ENCODE data around the gene NME7. TPM values are rescaled to one million over a fixed set of nuclear protein-coding genes. Genes with fewer than 3 reads are reported as not detected.
A peak's percentile ranks its signal among the peaks of the same experiment; 100 is the strongest.

Gene NME7
- total RNA-seq, 1 experiment from 2014 or later: 9.0 TPM

GRCh38 chr1:169103002-169103401 is 264.6 kb downstream of the NME7 start:
- Histone ChIP-seq H3K4me1 (peaks cover 68% of the 10 kb centered on the region), H3K36me3 (ENCODE audit: control insufficient read depth, insufficient read depth, low read length) (no peaks in the 10 kb centered on the region; the same call in 1 of the 2 replicates), H3K9me3 (no peaks in the 10 kb centered on the region), H3K4me3 (ENCODE audit: low read depth, low read length) (no peak overlapping the region), H3K27me3 (replicated peaks; ENCODE audit: control insufficient read depth, insufficient read depth, low read length) (no peaks in the 10 kb centered on the region)
- Mint-ChIP-seq H3K27me3 (ENCODE audit: insufficient read depth, unreplicated experiment) (no peaks in the 10 kb centered on the region), H3K4me1 (ENCODE audit: low read depth, unreplicated experiment) (peaks cover 30% of the 10 kb centered on the region), H3K27ac (ENCODE audit: unreplicated experiment) (no peak overlapping the region), H3K4me3 (ENCODE audit: unreplicated experiment) (no peak overlapping the region), H3K36me3 (ENCODE audit: insufficient read depth, unreplicated experiment) (peaks cover 22% of the 10 kb centered on the region), H3K9me3 (ENCODE audit: unreplicated experiment) (no peaks in the 10 kb centered on the region)
- DNase-seq: no peak
- BruUV-seq (replicated peaks): no TSS peak
- intact Hi-C loops (cut with micrococcal nuclease; ENCODE audit: unreplicated experiment): loop anchor here (10.0 kb wide), 1 partner anchor 468 kb away; no protein-coding TSS in a partner anchor
- CTCF ChIA-PET: no interaction called here
- TF ChIP-seq CTCF (IDR thresholded peaks at IDR 0.05; ENCODE audit: insufficient read depth in 1 of 2, low read depth in 1 of 2, low read length in 1 of 2, severe bottlenecking in 1 of 2, unreplicated experiment in 1 of 2): no peak
- POLR2A ChIA-PET: no interaction called here

- POLR2A ChIA-PET: no interaction called here
- BruUV-seq (replicated peaks): no TSS peak
- no peaks in the 10 kb centered on the region for H3K9me3 ChIP-seq
- Mint-ChIP-seq H3K27ac (ENCODE audit: unreplicated experiment) (no peak overlapping the region), H3K4me3 (ENCODE audit: unreplicated experiment) (no peak overlapping the region), H3K27me3 (ENCODE audit: insufficient read depth, unreplicated experiment) (no peaks in the 10 kb centered on the region), H3K9me3 (ENCODE audit: unreplicated experiment) (no peaks in the 10 kb centered on the region), H3K4me1 (ENCODE audit: low read depth, unreplicated experiment) (peaks cover 30% of the 10 kb centered on the region), H3K36me3 (ENCODE audit: insufficient read depth, unreplicated experiment) (peaks cover 17% of the 10 kb centered on the region)
- no peaks in the 10 kb centered on the region for H3K27me3 ChIP-seq (replicated peaks; ENCODE audit: control insufficient read depth, insufficient read depth, low read length)
- no peak for TF ChIP-seq CTCF (IDR thresholded peaks at IDR 0.05; ENCODE audit: insufficient read depth in 1 of 2, low read depth in 1 of 2, low read length in 1 of 2, severe bottlenecking in 1 of 2, unreplicated experiment in 1 of 2)
- intact Hi-C loops (cut with micrococcal nuclease; ENCODE audit: unreplicated experiment): loop anchor here (10.0 kb wide), 1 partner anchor 468 kb away; no protein-coding TSS in a partner anchor
- H3K36me3 ChIP-seq (ENCODE audit: control insufficient read depth, insufficient read depth, low read length): no peaks in the 10 kb centered on the region; the same call in 1 of the 2 replicates
- no peak for DNase-seq
- H3K4me3 ChIP-seq (ENCODE audit: low read depth, low read length): no peak overlapping the region
- CTCF ChIA-PET: no interaction called here
- peaks cover 68% of the 10 kb centered on the region for H3K4me1 ChIP-seq
Observed at GRCh38 chr1:169102567-169102966, 265.0 kb downstream of the NME7 start.

GRCh38 chr1:169100651-169101088 is 266.9 kb downstream of the NME7 start:
- DNase-seq: no peak
- Mint-ChIP-seq H3K36me3 (ENCODE audit: insufficient read depth, unreplicated experiment) (no peaks in the 10 kb centered on the region), H3K4me3 (ENCODE audit: unreplicated experiment) (peak overlapping the region; percentile 22), H3K4me1 (ENCODE audit: low read depth, unreplicated experiment) (peaks cover 32% of the 10 kb centered on the region), H3K27me3 (ENCODE audit: insufficient read depth, unreplicated experiment) (no peaks in the 10 kb centered on the region), H3K27ac (ENCODE audit: unreplicated experiment) (peak overlapping the region; percentile 55), H3K9me3 (ENCODE audit: unreplicated experiment) (no peaks in the 10 kb centered on the region)
- TF ChIP-seq CTCF (IDR thresholded peaks at IDR 0.05; ENCODE audit: insufficient read depth in 1 of 2, low read depth in 1 of 2, low read length in 1 of 2, severe bottlenecking in 1 of 2, unreplicated experiment in 1 of 2): no peak
- intact Hi-C loops (cut with micrococcal nuclease; ENCODE audit: unreplicated experiment): loop anchor here (2.0 to 10.0 kb wide), 2 partner anchors 14 to 466 kb away; no protein-coding TSS in a partner anchor
- Histone ChIP-seq H3K4me3 (ENCODE audit: low read depth, low read length) (no peak overlapping the region), H3K4me1 (peaks cover 68% of the 10 kb centered on the region), H3K27me3 (replicated peaks; ENCODE audit: control insufficient read depth, insufficient read depth, low read length) (no peaks in the 10 kb centered on the region), H3K9me3 (0 out of 2 replicates have a peak, but pooled peaks cover 3% of the 10 kb centered on the region), H3K36me3 (ENCODE audit: control insufficient read depth, insufficient read depth, low read length) (no peaks in the 10 kb centered on the region; the same call in 1 of the 2 replicates)
- POLR2A ChIA-PET: no interaction called here
- no TSS peak for BruUV-seq (replicated peaks)
- CTCF ChIA-PET: interaction anchor here (0.8 to 1.4 kb wide), 3 partner anchors 9 to 299 kb away, joined by 3 to 4 read pairs (median 3); no protein-coding TSS in a partner anchor
